Peyer's patch (tissue), 4 donors: ENCODE data around the gene DCHS1. TPM values are rescaled to one million over a fixed set of nuclear protein-coding genes. Genes with fewer than 3 reads are reported as not detected.

Experiments
- DNase-seq, 3 donors: peaks; one replicate each; pipeline ENCODE4 v3.0.0-alpha.2; 2017 to 2019
- H3K27ac ChIP-seq, 4 donors: fragments of 200-600 bp; sonication (generic); one replicate each; pipeline ENCODE4 v1.5.1; 2016 to 2019
- H3K27me3 ChIP-seq, 2 donors: fragments of 200-600 bp; sonication (generic); one replicate each; pipeline ENCODE4 v1.5.1; 2019
- H3K36me3 ChIP-seq, 3 donors: fragments of 200-600 bp; sonication (generic); one replicate each; pipeline ENCODE4 v1.5.1; 2016 to 2019
- H3K4me1 ChIP-seq, 4 donors: fragments of 200-600 bp; sonication (generic); one replicate each; pipeline ENCODE4 v1.5.1; 2016 to 2019
- H3K4me3 ChIP-seq, 4 donors: fragments of 200-600 bp; sonication (generic); 1 replicate in 3 of 4; 2 replicates in 1 of 4; pipeline ENCODE4 v1.5.1; 2016 to 2019; ENCODE audit warnings: mild to moderate bottlenecking in 1 of 4
- H3K9me3 ChIP-seq, 4 donors: fragments of 200-600 bp; sonication (generic); one replicate each; pipeline ENCODE4 v1.5.1; 2016 to 2019; ENCODE audit warnings: mild to moderate bottlenecking in 1 of 4
- POLR2A ChIP-seq, 2 donors: fragments of 450-650 bp; IDR thresholded peaks; one replicate each; pipeline ENCODE4 v1.5.1; 2017; ENCODE audit warnings: antibody characterized with exemption in 2 of 2, mild to moderate bottlenecking in 2 of 2, moderate library complexity in 2 of 2
- total RNA-seq, 4 donors: library from RNA; depleted of rRNA; stranded (reverse); fragments of >200 nt; gene quantifications; one replicate each; pipeline ENCODE4 v1.1.0, GENCODE V29; 2016
- TF ChIP-seq, protein P1 (sequence below), 6 experiments: fragments of 450-650 bp in 4 of 6; fragments of 200-600 bp in 2 of 6; sonication (generic) in 1 of 6; IDR thresholded peaks; one replicate each; pipeline ENCODE4 v1.5.1; 2017 to 2019; ENCODE audit warnings: antibody characterized with exemption in 6 of 6, mild to moderate bottlenecking in 3 of 6, moderate library complexity in 1 of 6

DCHS1 gene
- total RNA-seq, 4 donors from 2014 or later, result 2.8 to 12.4 (median 9.7) TPM

DNA sequence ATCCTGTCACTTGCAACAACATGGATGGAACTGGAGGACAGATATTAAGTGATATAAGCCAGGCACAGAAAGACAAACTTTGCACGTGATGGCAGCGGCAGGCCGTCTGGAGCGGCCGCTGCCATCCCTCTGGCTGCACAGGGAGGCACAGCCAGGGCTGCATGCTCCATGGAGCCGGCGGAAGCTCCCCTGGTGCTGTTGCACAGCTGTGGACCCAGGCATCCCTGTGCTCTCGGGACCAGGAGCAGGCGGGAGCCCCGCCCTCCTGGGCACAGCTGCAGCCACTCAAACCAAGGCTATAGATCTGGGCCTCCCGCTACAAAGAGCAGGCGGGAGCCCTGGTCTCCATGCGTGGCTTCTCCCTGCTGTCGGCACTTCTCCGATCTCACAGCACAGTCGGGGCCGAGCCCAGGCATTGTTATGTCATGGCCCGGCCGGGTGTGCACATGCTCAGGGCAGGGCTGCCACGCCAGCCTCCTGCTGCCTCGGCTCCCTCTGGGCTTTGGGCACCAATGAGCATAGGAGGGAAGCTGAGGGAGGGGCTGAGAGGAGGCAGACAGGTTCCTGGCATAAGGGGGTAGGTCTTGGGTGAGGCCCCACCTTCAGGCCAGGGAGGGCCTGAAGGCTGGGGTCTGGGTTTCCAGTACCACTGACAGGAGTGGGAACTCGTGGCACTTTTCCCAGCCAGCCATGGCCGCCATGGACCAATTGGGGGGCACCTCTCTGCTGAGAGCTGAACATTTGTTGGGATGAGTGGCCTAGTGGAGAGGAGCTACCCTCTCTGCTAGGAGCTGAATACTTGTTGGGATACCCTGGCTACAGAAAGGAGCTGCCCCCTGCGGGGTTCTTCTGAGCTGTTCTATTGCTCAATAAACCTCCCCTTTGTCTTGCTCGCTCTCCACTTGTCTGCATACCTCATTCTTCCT, 68.9 kb downstream of the DCHS1 start:
- TF ChIP-seq, protein P1, sequence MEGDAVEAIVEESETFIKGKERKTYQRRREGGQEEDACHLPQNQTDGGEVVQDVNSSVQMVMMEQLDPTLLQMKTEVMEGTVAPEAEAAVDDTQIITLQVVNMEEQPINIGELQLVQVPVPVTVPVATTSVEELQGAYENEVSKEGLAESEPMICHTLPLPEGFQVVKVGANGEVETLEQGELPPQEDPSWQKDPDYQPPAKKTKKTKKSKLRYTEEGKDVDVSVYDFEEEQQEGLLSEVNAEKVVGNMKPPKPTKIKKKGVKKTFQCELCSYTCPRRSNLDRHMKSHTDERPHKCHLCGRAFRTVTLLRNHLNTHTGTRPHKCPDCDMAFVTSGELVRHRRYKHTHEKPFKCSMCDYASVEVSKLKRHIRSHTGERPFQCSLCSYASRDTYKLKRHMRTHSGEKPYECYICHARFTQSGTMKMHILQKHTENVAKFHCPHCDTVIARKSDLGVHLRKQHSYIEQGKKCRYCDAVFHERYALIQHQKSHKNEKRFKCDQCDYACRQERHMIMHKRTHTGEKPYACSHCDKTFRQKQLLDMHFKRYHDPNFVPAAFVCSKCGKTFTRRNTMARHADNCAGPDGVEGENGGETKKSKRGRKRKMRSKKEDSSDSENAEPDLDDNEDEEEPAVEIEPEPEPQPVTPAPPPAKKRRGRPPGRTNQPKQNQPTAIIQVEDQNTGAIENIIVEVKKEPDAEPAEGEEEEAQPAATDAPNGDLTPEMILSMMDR (IDR thresholded peaks at IDR 0.05), result no peak
- no peak for TF ChIP-seq POLR2A (IDR thresholded peaks at IDR 0.05)
- Histone ChIP-seq H3K27ac (no peak overlapping the region), H3K9me3 (peaks cover 0 to 6% (median 0%) of the 10 kb centered on the region in 4 donors), H3K4me3 (no peak overlapping the region), H3K36me3 (peaks cover 0 to 11% (median 0%) of the 10 kb centered on the region in 3 donors), H3K27me3 (no peaks in the 10 kb centered on the region), H3K4me1 (no peaks in the 10 kb centered on the region)
- no peak for DNase-seq

- DNase-seq, result no peak
- Histone ChIP-seq H3K36me3 (peaks cover 0 to 4% (median 0%) of the 10 kb centered on the region in 3 donors), H3K9me3 (peaks cover 0 to 6% (median 0%) of the 10 kb centered on the region in 4 donors), H3K27ac (no peak overlapping the region), H3K4me1 (no peaks in the 10 kb centered on the region), H3K27me3 (no peaks in the 10 kb centered on the region), H3K4me3 (no peak overlapping the region)
- no peak for TF ChIP-seq POLR2A (IDR thresholded peaks at IDR 0.05)
- TF ChIP-seq, protein P1 (IDR thresholded peaks at IDR 0.05), result no peak
Measured at GRCh38 chr11:6584528-6584927, 71.1 kb downstream of the DCHS1 start.

DNA sequence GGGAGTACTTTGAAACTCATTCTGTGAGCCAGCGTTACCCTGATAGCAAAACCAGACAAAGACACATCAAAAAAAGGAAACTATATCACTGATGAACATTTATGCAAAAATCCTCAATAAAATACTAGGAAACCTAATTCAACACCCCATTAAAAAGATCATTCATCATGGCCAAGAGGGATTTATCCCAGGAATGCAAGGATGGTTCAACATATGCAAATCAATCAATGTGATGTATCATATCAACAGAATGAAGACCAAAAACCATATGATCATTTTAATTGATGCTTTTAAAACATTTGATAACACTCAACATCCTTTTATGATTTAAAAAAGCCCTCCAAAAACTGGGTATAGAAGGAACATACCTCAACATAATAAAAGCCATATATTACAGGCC, 72.0 kb downstream of the DCHS1 start:
- Histone ChIP-seq H3K36me3 (peaks cover 0 to 4% (median 0%) of the 10 kb centered on the region in 3 donors), H3K27ac (no peak overlapping the region), H3K9me3 (peaks cover 0 to 6% (median 0%) of the 10 kb centered on the region in 4 donors), H3K4me3 (no peak overlapping the region), H3K27me3 (no peaks in the 10 kb centered on the region), H3K4me1 (no peaks in the 10 kb centered on the region)
- no peak for TF ChIP-seq POLR2A (IDR thresholded peaks at IDR 0.05)
- TF ChIP-seq, protein P1 (IDR thresholded peaks at IDR 0.05), result no peak
- no peak for DNase-seq

DNA sequence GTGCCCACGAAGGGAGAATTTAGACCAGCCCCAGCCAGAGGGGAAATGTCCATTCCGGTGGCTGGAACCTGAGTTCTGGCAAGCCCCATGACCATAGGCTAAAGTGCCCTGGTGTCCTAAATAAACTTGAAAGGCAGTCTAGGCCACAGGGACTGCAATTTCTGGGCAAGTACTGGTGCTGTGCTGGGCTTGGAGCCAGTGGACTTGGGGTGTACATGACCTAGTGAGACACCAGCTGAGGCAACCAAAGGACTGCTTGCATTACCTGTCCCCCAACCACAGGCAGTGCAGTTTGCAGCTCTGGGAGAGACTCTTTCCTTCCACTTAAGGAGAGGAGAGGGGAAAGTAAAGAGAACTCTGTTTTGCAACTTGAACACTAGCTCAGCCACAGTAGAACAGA, 75.9 kb downstream of the DCHS1 start:
- Histone ChIP-seq H3K4me1 (no peaks in the 10 kb centered on the region), H3K9me3 (peaks cover 0 to 5% (median 0%) of the 10 kb centered on the region in 4 donors), H3K27ac (no peak overlapping the region), H3K27me3 (no peaks in the 10 kb centered on the region), H3K36me3 (peaks cover 0 to 4% (median 0%) of the 10 kb centered on the region in 3 donors), H3K4me3 (no peak overlapping the region)
- DNase-seq, result no peak
- TF ChIP-seq, protein P1 (IDR thresholded peaks at IDR 0.05), result no peak
- no peak for TF ChIP-seq POLR2A (IDR thresholded peaks at IDR 0.05)

- Histone ChIP-seq H3K27me3 (no peaks in the 10 kb centered on the region), H3K9me3 (no peaks in the 10 kb centered on the region), H3K36me3 (peaks cover 0 to 4% (median 0%) of the 10 kb centered on the region in 3 donors), H3K4me1 (no peaks in the 10 kb centered on the region), H3K4me3 (no peak overlapping the region), H3K27ac (no peak overlapping the region)
- TF ChIP-seq, protein P1 (IDR thresholded peaks at IDR 0.05), result no peak
- TF ChIP-seq POLR2A (IDR thresholded peaks at IDR 0.05), result no peak
- DNase-seq, result no peak
Measured at GRCh38 chr11:6578134-6578533, 77.5 kb downstream of the DCHS1 start.
